Measurements from ENCODE around the gene RCSD1.

RCSD1 gene

DNA sequence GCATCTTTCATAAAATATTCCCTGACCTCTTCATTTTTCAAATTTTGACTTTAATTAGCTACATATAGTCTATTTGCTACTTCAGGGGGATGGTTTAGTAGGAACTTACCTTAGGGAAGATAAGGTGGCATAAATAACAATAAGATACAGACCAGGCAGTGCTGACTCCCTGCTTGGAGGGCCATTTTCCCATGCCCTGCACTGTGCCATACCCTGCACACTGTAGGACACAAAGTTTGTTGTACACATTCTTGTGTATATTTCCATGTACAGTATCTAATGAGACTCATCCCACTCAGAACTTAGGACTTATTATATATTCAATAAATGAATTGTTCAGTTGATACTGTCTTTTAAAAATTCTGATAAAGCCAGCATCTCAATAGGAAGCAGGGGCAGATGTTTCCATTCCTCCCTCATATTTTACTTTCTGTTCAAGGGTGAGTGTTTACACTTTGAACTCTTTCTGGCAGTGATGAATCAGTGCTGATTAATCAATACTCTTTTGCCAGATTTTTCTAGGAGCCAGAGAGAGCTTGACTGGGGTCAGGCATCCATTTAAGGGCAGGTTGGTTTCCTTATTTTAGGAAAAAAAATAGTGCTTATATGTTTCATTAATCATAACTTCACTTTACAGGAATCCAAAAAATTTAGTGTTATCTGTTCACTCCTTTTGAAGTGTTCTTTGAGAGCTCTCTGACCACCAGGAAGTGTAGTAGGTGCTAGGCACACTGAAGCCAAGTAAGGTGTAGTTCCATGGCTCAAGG lies 122.4 kb downstream of the RCSD1 start:
- DNase-seq (ENCODE audit: extremely low read depth, insufficient read length) = no peak
- TF ChIP-seq, protein P1, sequence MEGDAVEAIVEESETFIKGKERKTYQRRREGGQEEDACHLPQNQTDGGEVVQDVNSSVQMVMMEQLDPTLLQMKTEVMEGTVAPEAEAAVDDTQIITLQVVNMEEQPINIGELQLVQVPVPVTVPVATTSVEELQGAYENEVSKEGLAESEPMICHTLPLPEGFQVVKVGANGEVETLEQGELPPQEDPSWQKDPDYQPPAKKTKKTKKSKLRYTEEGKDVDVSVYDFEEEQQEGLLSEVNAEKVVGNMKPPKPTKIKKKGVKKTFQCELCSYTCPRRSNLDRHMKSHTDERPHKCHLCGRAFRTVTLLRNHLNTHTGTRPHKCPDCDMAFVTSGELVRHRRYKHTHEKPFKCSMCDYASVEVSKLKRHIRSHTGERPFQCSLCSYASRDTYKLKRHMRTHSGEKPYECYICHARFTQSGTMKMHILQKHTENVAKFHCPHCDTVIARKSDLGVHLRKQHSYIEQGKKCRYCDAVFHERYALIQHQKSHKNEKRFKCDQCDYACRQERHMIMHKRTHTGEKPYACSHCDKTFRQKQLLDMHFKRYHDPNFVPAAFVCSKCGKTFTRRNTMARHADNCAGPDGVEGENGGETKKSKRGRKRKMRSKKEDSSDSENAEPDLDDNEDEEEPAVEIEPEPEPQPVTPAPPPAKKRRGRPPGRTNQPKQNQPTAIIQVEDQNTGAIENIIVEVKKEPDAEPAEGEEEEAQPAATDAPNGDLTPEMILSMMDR (IDR thresholded peaks at IDR 0.05; ENCODE audit: insufficient read depth, low read length, poor library complexity, severe bottlenecking) = no peak
- no peaks in the 10 kb centered on the region for H3K27me3 ChIP-seq (replicated peaks; ENCODE audit: control insufficient read depth, insufficient read depth, low read length)
- H3K36me3 ChIP-seq (ENCODE audit: control insufficient read depth, insufficient read depth, low read length) = no peaks in the 10 kb centered on the region
- peak overlapping the region; percentile 38 for H3K4me3 ChIP-seq (replicated peaks; ENCODE audit: low read depth, low read length)

DNA sequence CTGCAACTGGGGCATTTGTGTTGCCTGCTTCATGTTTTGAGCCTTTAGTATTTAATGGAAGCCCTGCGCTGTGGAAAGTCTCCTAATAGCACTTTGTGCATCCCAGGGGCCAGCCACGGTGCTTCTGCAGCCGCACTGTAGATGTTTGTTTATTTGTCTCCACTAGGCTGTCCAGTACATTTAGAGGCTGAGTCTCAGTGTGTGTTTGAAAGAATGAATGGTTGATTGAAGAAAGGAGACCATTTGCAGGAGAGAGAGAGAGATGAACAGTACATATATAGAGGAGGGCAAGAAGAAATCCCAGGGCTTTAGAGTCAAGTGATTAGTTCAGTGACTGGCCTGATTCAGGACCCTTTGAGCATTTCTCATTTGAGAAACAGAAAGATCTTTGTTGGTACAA lies 125.6 kb downstream of the RCSD1 start:
- no peak for DNase-seq (ENCODE audit: extremely low read depth, insufficient read length)
- TF ChIP-seq, protein P1 (IDR thresholded peaks at IDR 0.05; ENCODE audit: insufficient read depth, low read length, poor library complexity, severe bottlenecking) = no peak
- Histone ChIP-seq H3K27me3 (replicated peaks; ENCODE audit: control insufficient read depth, insufficient read depth, low read length) (no peaks in the 10 kb centered on the region), H3K4me3 (replicated peaks; ENCODE audit: low read depth, low read length) (no peak overlapping the region), H3K36me3 (ENCODE audit: control insufficient read depth, insufficient read depth, low read length) (no peaks in the 10 kb centered on the region)
